ENCODE measurements around the gene DHRS3. TPM values are rescaled to one million over a fixed set of nuclear protein-coding genes. Genes with fewer than 3 reads are reported as not detected.

DHRS3 gene
- total RNA-seq, 1 experiment from 2014 or later = 239 TPM

DNA sequence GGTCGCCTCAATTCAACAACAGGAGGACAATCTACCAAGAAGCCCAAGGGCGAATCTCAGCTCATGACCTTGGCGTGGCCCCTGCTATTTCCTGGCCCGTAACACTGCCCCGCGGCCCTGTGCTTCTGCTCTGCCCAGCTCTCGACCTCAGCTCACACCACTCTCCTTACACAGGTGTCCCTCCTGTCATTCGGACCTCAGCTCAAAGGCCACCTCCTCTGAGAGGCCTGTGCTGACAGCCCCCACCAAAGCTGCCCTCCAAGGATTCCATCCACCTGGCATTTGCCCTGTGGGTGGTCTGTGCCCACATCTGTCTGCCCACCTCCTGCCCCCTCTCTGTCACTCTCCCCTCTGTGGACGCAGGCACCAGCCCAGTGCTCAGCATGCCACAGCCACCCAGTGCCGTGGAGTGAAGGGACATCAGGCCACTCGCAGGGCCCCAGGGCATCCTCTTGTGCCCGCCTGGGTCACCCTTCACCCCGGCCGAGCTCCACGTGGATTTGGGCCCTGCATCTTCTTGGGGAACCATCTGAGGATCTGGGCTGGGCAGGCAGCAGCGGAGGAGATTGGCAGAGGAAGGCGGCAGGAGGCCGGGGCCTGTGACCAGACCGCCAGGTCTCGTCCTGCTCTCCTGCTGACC lies 70.3 kb downstream of the DHRS3 start:
- no peaks in the 10 kb centered on the region for H3K27me3 Mint-ChIP-seq (ENCODE audit: unreplicated experiment)
- no peaks in the 10 kb centered on the region for H3K9me3 Mint-ChIP-seq (ENCODE audit: low read depth, unreplicated experiment)
- no peak overlapping the region for H3K4me3 Mint-ChIP-seq (ENCODE audit: low read depth, unreplicated experiment)
- H3K27ac Mint-ChIP-seq (ENCODE audit: unreplicated experiment) = no peak overlapping the region
- peaks cover 28% of the 10 kb centered on the region for H3K36me3 Mint-ChIP-seq (ENCODE audit: insufficient read depth, unreplicated experiment)
- intact Hi-C loops (cut with micrococcal nuclease; ENCODE audit: unreplicated experiment) = loop anchor here (10.0 kb wide), 2 partner anchors 163 to 233 kb away; no protein-coding TSS in a partner anchor
- CTCF ChIA-PET = no interaction called here
- BruUV-seq (replicated peaks) = no TSS peak
- peaks cover 37% of the 10 kb centered on the region for H3K4me1 Mint-ChIP-seq (ENCODE audit: low read depth, unreplicated experiment)
- TF ChIP-seq, protein P1, sequence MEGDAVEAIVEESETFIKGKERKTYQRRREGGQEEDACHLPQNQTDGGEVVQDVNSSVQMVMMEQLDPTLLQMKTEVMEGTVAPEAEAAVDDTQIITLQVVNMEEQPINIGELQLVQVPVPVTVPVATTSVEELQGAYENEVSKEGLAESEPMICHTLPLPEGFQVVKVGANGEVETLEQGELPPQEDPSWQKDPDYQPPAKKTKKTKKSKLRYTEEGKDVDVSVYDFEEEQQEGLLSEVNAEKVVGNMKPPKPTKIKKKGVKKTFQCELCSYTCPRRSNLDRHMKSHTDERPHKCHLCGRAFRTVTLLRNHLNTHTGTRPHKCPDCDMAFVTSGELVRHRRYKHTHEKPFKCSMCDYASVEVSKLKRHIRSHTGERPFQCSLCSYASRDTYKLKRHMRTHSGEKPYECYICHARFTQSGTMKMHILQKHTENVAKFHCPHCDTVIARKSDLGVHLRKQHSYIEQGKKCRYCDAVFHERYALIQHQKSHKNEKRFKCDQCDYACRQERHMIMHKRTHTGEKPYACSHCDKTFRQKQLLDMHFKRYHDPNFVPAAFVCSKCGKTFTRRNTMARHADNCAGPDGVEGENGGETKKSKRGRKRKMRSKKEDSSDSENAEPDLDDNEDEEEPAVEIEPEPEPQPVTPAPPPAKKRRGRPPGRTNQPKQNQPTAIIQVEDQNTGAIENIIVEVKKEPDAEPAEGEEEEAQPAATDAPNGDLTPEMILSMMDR (IDR thresholded peaks at IDR 0.05; ENCODE audit: unreplicated experiment) = no peak
- DNase-seq = no peak

GRCh38 chr1:12546771-12547585 lies 71.0 kb downstream of the DHRS3 start:
- no TSS peak for BruUV-seq (replicated peaks)
- intact Hi-C loops (cut with micrococcal nuclease; ENCODE audit: unreplicated experiment) = loop anchor here (10.0 kb wide), 2 partner anchors 162 to 232 kb away; no protein-coding TSS in a partner anchor
- TF ChIP-seq, protein P1 (IDR thresholded peaks at IDR 0.05; ENCODE audit: unreplicated experiment) = no peak
- Mint-ChIP-seq H3K4me1 (ENCODE audit: low read depth, unreplicated experiment) (peaks cover 42% of the 10 kb centered on the region), H3K27ac (ENCODE audit: unreplicated experiment) (no peak overlapping the region), H3K9me3 (ENCODE audit: low read depth, unreplicated experiment) (no peaks in the 10 kb centered on the region), H3K4me3 (ENCODE audit: low read depth, unreplicated experiment) (no peak overlapping the region), H3K27me3 (ENCODE audit: unreplicated experiment) (no peaks in the 10 kb centered on the region), H3K36me3 (ENCODE audit: insufficient read depth, unreplicated experiment) (peaks cover 26% of the 10 kb centered on the region)
- DNase-seq = no peak
- CTCF ChIA-PET = no interaction called here

DNA sequence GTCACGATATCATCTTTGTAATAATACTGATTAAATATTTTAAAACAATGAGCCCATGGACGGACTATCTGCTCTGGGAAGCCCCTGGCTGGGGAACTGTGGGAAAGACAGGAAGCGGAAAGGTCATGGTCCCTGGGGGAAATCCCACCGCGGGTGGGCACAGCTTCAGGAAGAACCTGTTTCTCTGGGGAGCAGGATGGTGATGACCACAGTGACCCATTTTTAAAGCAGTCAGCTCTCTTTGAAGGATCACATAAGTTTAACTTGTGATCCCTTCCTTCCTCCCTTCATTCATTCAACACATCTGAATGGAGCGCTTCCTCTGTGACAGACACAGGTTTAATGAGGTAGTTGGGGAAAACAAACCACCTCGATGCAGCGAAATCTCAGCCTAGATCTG lies 73.0 kb downstream of the DHRS3 start:
- BruUV-seq (replicated peaks) = no TSS peak
- peaks cover 46% of the 10 kb centered on the region for H3K4me1 Mint-ChIP-seq (ENCODE audit: low read depth, unreplicated experiment)
- H3K27me3 Mint-ChIP-seq (ENCODE audit: unreplicated experiment) = no peaks in the 10 kb centered on the region
- H3K9me3 Mint-ChIP-seq (ENCODE audit: low read depth, unreplicated experiment) = no peaks in the 10 kb centered on the region
- CTCF ChIA-PET = no interaction called here
- peaks cover 25% of the 10 kb centered on the region for H3K36me3 Mint-ChIP-seq (ENCODE audit: insufficient read depth, unreplicated experiment)
- DNase-seq = peak; percentile 61
- H3K27ac Mint-ChIP-seq (ENCODE audit: unreplicated experiment) = peak overlapping the region; percentile 67
- TF ChIP-seq, protein P1 (IDR thresholded peaks at IDR 0.05; ENCODE audit: unreplicated experiment) = no peak
- H3K4me3 Mint-ChIP-seq (ENCODE audit: low read depth, unreplicated experiment) = no peak overlapping the region
- intact Hi-C loops (cut with micrococcal nuclease; ENCODE audit: unreplicated experiment) = loop anchor here (5.0 to 10.0 kb wide), 3 partner anchors 72 to 230 kb away; partner anchors contain the start of gene DHRS3

DNA sequence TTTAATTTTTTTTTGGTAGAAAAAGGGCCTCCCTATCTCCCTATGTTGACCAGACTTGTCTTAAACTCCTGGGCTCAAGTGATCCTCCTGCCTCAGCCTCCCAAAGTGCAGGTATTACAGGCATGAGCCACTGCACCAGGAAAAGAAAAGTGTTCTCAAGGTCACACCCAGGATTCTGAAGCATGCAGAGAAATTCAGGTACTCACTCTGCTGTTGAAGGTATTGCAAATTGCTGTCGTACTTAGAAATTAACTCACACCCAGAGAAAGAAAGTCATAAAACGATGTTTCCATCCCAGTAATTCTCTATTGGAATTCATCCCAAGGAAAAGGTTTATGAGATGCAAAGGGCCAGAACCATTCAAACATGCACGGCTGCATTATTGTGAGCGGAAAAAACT lies 73.7 kb downstream of the DHRS3 start:
- Mint-ChIP-seq H3K4me1 (ENCODE audit: low read depth, unreplicated experiment) (peaks cover 39% of the 10 kb centered on the region), H3K4me3 (ENCODE audit: low read depth, unreplicated experiment) (no peak overlapping the region), H3K9me3 (ENCODE audit: low read depth, unreplicated experiment) (no peaks in the 10 kb centered on the region), H3K27ac (ENCODE audit: unreplicated experiment) (peak overlapping the region; percentile 67), H3K36me3 (ENCODE audit: insufficient read depth, unreplicated experiment) (peaks cover 21% of the 10 kb centered on the region), H3K27me3 (ENCODE audit: unreplicated experiment) (no peaks in the 10 kb centered on the region)
- TF ChIP-seq, protein P1 (IDR thresholded peaks at IDR 0.05; ENCODE audit: unreplicated experiment) = no peak
- CTCF ChIA-PET = no interaction called here
- BruUV-seq (replicated peaks) = no TSS peak
- intact Hi-C loops (cut with micrococcal nuclease; ENCODE audit: unreplicated experiment) = loop anchor here (5.0 to 10.0 kb wide), 3 partner anchors 73 to 230 kb away; partner anchors contain the start of gene DHRS3
- no peak for DNase-seq
